GM23338 (cell line): ENCODE data around the gene ZMYND8. TPM values are rescaled to one million over a fixed set of nuclear protein-coding genes. Genes with fewer than 3 reads are reported as not detected.
A peak's percentile ranks its signal among the peaks of the same experiment; 100 is the strongest.

Source experiments
- ATAC-seq: fragments of 200-7000 bp; cut with Tn5 transposase; 3 replicates; pipeline ENCODE4 v1.9.1; 2020
- DNase-seq: peaks from one replicate; pipeline ENCODE4 v3.0.0-alpha.2; 2015; ENCODE audit warnings: low spot score
- H2AFZ ChIP-seq: fragments of 200-600 bp; sonication (generic); 2 replicates; pipeline ENCODE4 v1.8.0; 2016; ENCODE audit warnings: antibody characterized with exemption, mild to moderate bottlenecking, moderate library complexity
- H3F3A ChIP-seq: fragments of 200-600 bp; sonication (generic); replicated peaks from 2 replicates; pipeline ENCODE4 v1.8.0; 2017; ENCODE audit warnings: antibody characterized with exemption, mixed run types, low read depth
- H3K27ac ChIP-seq: fragments of 200-600 bp; sonication (generic); 2 replicates; pipeline ENCODE4 v1.6.1; 2016; ENCODE audit warnings: low read depth
- H3K27me3 ChIP-seq: fragments of 200-600 bp; sonication (generic); 2 replicates; pipeline ENCODE4 v1.8.0; 2016; ENCODE audit warnings: mild to moderate bottlenecking, mixed run types, moderate library complexity; ENCODE audit not compliant: insufficient read depth
- H3K36me3 ChIP-seq: fragments of 200-600 bp; sonication (generic); 2 replicates; pipeline ENCODE4 v1.8.0; 2016; ENCODE audit warnings: mild to moderate bottlenecking; ENCODE audit not compliant: insufficient read depth
- H3K4me1 ChIP-seq: fragments of 200-600 bp; sonication (generic); 2 replicates; pipeline ENCODE4 v1.8.0; 2016; ENCODE audit warnings: mild to moderate bottlenecking, moderate library complexity; ENCODE audit not compliant: insufficient read depth
- H3K4me2 ChIP-seq: fragments of 200-600 bp; sonication (generic); 2 replicates; pipeline ENCODE4 v1.7.1; 2017; ENCODE audit warnings: mixed run types
- H3K4me3 ChIP-seq: fragments of 200-600 bp; sonication (generic); 2 replicates; pipeline ENCODE4 v1.6.1; 2016; ENCODE audit warnings: mixed run types
- H3K79me2 ChIP-seq: fragments of 200-600 bp; sonication (generic); replicated peaks from 2 replicates; pipeline ENCODE4 v1.8.0; 2017; ENCODE audit warnings: mild to moderate bottlenecking; ENCODE audit not compliant: insufficient read depth
- H3K9me2 ChIP-seq: fragments of 200-600 bp; sonication (generic); 2 replicates; pipeline ENCODE4 v1.8.0; 2017; ENCODE audit not compliant: insufficient read depth
- H4K20me1 ChIP-seq: fragments of 200-600 bp; sonication (generic); replicated peaks from 2 replicates; pipeline ENCODE4 v1.8.0; 2017; ENCODE audit warnings: mild to moderate bottlenecking; ENCODE audit not compliant: insufficient read depth
- H3K27ac Mint-ChIP-seq: 2 replicates; pipeline ENCODE4 v1.8.0; 2020; ENCODE audit warnings: inconsistent platforms, mild to moderate bottlenecking, moderate library complexity, mixed read lengths
- H3K27me3 Mint-ChIP-seq: 3 replicates; pipeline ENCODE4 v1.8.0; 2022; ENCODE audit warnings: low read depth, mild to moderate bottlenecking, moderate library complexity, mixed read lengths, inconsistent platforms; ENCODE audit not compliant: insufficient read depth, poor library complexity
- H3K36me3 Mint-ChIP-seq: 3 replicates; pipeline ENCODE4 v1.8.0; 2021; ENCODE audit warnings: low read depth, mild to moderate bottlenecking, inconsistent platforms, moderate library complexity, mixed read lengths
- H3K4me1 Mint-ChIP-seq: 3 replicates; pipeline ENCODE4 v1.8.0; 2020; ENCODE audit warnings: mild to moderate bottlenecking, inconsistent platforms, mixed read lengths
- H3K4me3 Mint-ChIP-seq: 3 replicates; pipeline ENCODE4 v1.8.0; 2021; ENCODE audit warnings: moderate library complexity, mild to moderate bottlenecking, inconsistent platforms, mixed read lengths
- H3K9me3 Mint-ChIP-seq: 3 replicates; pipeline ENCODE4 v1.8.0; 2020; ENCODE audit warnings: moderate library complexity, mild to moderate bottlenecking, inconsistent platforms, mixed read lengths
- CREB1 ChIP-seq: fragments of 250-450 bp; sonication (Bioruptor Pico); IDR thresholded peaks from 2 replicates; pipeline ENCODE4 v1.5.0; 2020; ENCODE audit warnings: low read depth, mild to moderate bottlenecking, moderate library complexity
- CTCF ChIP-seq, 2 experiments: fragments of 200-600 bp in 1 of 2; sonication (generic) in 1 of 2; conservative IDR thresholded peaks; 2 replicates each; pipeline versions ENCODE4 v1.5.1 to v1.6.1; 2016 to 2017; ENCODE audit warnings: antibody characterized with exemption in 2 of 2, low read depth in 2 of 2, mild to moderate bottlenecking in 2 of 2, moderate library complexity in 1 of 2
- ETS1 ChIP-seq: IDR thresholded peaks from 2 replicates; pipeline ENCODE4 v1.6.1; 2016; ENCODE audit warnings: antibody characterized with exemption
- EZH2 ChIP-seq: fragments of 200-600 bp; sonication (generic); IDR thresholded peaks from one replicate; pipeline ENCODE4 v1.8.0; 2017; ENCODE audit warnings: antibody characterized with exemption, mild to moderate bottlenecking, low read depth; ENCODE audit not compliant: unreplicated experiment
- EZH2phosphoT487 ChIP-seq: fragments of 200-600 bp; sonication (generic); IDR thresholded peaks from one replicate; pipeline ENCODE4 v1.8.1; 2018; ENCODE audit warnings: antibody characterized with exemption; ENCODE audit not compliant: unreplicated experiment
- JUNB ChIP-seq: IDR thresholded peaks from one replicate; pipeline ENCODE4 v1.6.1; 2016; ENCODE audit warnings: antibody characterized with exemption; ENCODE audit not compliant: unreplicated experiment
- NANOG ChIP-seq: IDR thresholded peaks from 2 replicates; pipeline ENCODE4 v1.6.1; 2016; ENCODE audit warnings: antibody characterized with exemption, borderline replicate concordance
- POLR2AphosphoS5 ChIP-seq: IDR thresholded peaks from 2 replicates; pipeline ENCODE4 v1.6.1; 2016; ENCODE audit warnings: antibody characterized with exemption, low read depth
- REST ChIP-seq: IDR thresholded peaks from one replicate; pipeline ENCODE4 v1.6.1; 2018; ENCODE audit warnings: antibody characterized with exemption; ENCODE audit not compliant: unreplicated experiment
- STAT1 ChIP-seq: IDR thresholded peaks from one replicate; pipeline ENCODE4 v1.6.1; 2016; ENCODE audit warnings: antibody characterized with exemption; ENCODE audit not compliant: unreplicated experiment
- ZNF114 ChIP-seq: fragments of 250-450 bp; sonication (Bioruptor Pico); IDR thresholded peaks from 2 replicates; pipeline ENCODE4 v1.5.0; 2020; ENCODE audit warnings: mild to moderate bottlenecking, moderate library complexity
- ZNF331 ChIP-seq: fragments of 250-450 bp; sonication (Bioruptor Pico); IDR thresholded peaks from 2 replicates; pipeline ENCODE4 v1.5.0; 2020; ENCODE audit warnings: low read depth, mild to moderate bottlenecking, moderate library complexity
- polyA plus RNA-seq: library from polyadenylated mRNA; unstranded; fragments of >200 nt; fragmentation: Nextera tagmentation; extraction: Ambion mirVana; gene quantifications from 2 replicates; pipeline ENCODE4 v1.2.1, GENCODE V29; 2016
- total RNA-seq: library from RNA; depleted of rRNA; stranded (reverse); fragments of >200 nt; shearing (Covaris generic); gene quantifications from 2 replicates; pipeline ENCODE4 v1.2.3, GENCODE V29; 2014

The ZMYND8 gene
- total and polyA plus RNA-seq, 2 experiments from 2014 or later: 70.9 to 128 TPM

- no peaks in the 10 kb centered on the region for H3K4me1 ChIP-seq
- TF ChIP-seq REST (no peak), ZNF114 (no peak), NANOG (no peak), CREB1 (CRISPR knock-in tag) (no peak)
- peaks cover 15% of the 10 kb centered on the region; the same call in 2 of the 3 replicates for H3K4me1 Mint-ChIP-seq
- H3K9me2 ChIP-seq: no peaks in the 10 kb centered on the region
- no peak overlapping the region for H2AFZ ChIP-seq
- H4K20me1 ChIP-seq: peaks cover 29% of the 10 kb centered on the region
- H3K9me3 Mint-ChIP-seq: no peaks in the 10 kb centered on the region
- H3K27ac Mint-ChIP-seq: peak overlapping the region; percentile 75; the same call in 1 of the 2 replicates
- H3K36me3 Mint-ChIP-seq: peaks cover 83% of the 10 kb centered on the region
- peaks cover 46% of the 10 kb centered on the region for H3K36me3 ChIP-seq
- no peaks in the 10 kb centered on the region for H3K27me3 ChIP-seq
- peak overlapping the region; percentile 62 for H3K27ac ChIP-seq
- peaks cover 11% of the 10 kb centered on the region for H3K27me3 Mint-ChIP-seq
- no peak overlapping the region for H3K4me3 Mint-ChIP-seq
- DNase-seq: no peak
- H3K4me2 ChIP-seq: no peak overlapping the region
- no peak overlapping the region for H3K4me3 ChIP-seq
- H3K79me2 ChIP-seq: peaks cover 85% of the 10 kb centered on the region
- peaks cover 21% of the 10 kb centered on the region for H3F3A ChIP-seq
- no peak for ATAC-seq
These were observed 102.6 kb downstream of the ZMYND8 start for GRCh38 chr20:47253872-47254271.

GRCh38 chr20:47252879-47253307, 103.6 kb downstream of the ZMYND8 start:
- no peaks in the 10 kb centered on the region for H3K9me2 ChIP-seq
- H3K36me3 ChIP-seq: peaks cover 55% of the 10 kb centered on the region
- peak overlapping the region; percentile 80 for H3K27ac ChIP-seq
- no peak overlapping the region for H3K4me2 ChIP-seq
- DNase-seq: no peak
- Mint-ChIP-seq H3K4me1 (peaks cover 12% of the 10 kb centered on the region; the same call in 2 of the 3 replicates), H3K4me3 (no peak overlapping the region), H3K36me3 (peaks cover 83% of the 10 kb centered on the region), H3K27me3 (peaks cover 11% of the 10 kb centered on the region), H3K27ac (no peak overlapping the region), H3K9me3 (no peaks in the 10 kb centered on the region)
- no peaks in the 10 kb centered on the region for H3K4me1 ChIP-seq
- H3K27me3 ChIP-seq: no peaks in the 10 kb centered on the region
- peaks cover 28% of the 10 kb centered on the region for H4K20me1 ChIP-seq
- peaks cover 20% of the 10 kb centered on the region; the same call in 1 of the 2 replicates for H3F3A ChIP-seq
- H3K4me3 ChIP-seq: no peak overlapping the region
- peaks cover 85% of the 10 kb centered on the region for H3K79me2 ChIP-seq
- no peak for ATAC-seq
- H2AFZ ChIP-seq: no peak overlapping the region
- TF ChIP-seq STAT1 (no peak), ETS1 (no peak), JUNB (no peak), ZNF331 (CRISPR knock-in tag) (no peak), ZNF114 (no peak), NANOG (no peak), POLR2AphosphoS5 (no peak), REST (no peak), CTCF (conservative IDR thresholded peaks at IDR 0.05; ENCODE audit: low read depth in 2 of 2) (no peak), EZH2 (no peak), CREB1 (CRISPR knock-in tag) (no peak), EZH2phosphoT487 (no peak)
